Measurements from ENCODE around the gene CLEC16A.
"Not testable (repeated sequence)": the region's sequence is repeated elsewhere in the genome, so short reads cannot be mapped to it uniquely, and the experiment has no call there.

Gene CLEC16A

GRCh38 chr16:11100239-11100750 lies 155.9 kb downstream of the CLEC16A start:
- DNase-seq (ENCODE audit: insufficient read length, low spot score) (no peak), FAIRE-seq (no peak)
- no peak for TF ChIP-seq CTCF (IDR thresholded peaks at IDR 0.05; ENCODE audit: insufficient read depth, missing control alignments)

- FAIRE-seq = no peak
- TF ChIP-seq CTCF (IDR thresholded peaks at IDR 0.05; ENCODE audit: insufficient read depth, missing control alignments) = no peak
- no peak for DNase-seq (ENCODE audit: insufficient read length, low spot score)
Observed at GRCh38 chr16:11101283-11101682, 156.9 kb downstream of the CLEC16A start.

- TF ChIP-seq CTCF (IDR thresholded peaks at IDR 0.05; ENCODE audit: insufficient read depth, missing control alignments) = no peak
- DNase-seq (ENCODE audit: insufficient read length, low spot score) = no peak
- FAIRE-seq = no peak
Observed at GRCh38 chr16:11101695-11102522, 157.5 kb downstream of the CLEC16A start.

- no peak for DNase-seq (ENCODE audit: insufficient read length, low spot score)
- no peak for FAIRE-seq
- TF ChIP-seq CTCF (IDR thresholded peaks at IDR 0.05; ENCODE audit: insufficient read depth, missing control alignments) = no peak
Observed at GRCh38 chr16:11102523-11102898, 158.1 kb downstream of the CLEC16A start.

GRCh38 chr16:11103301-11103700 lies 158.9 kb downstream of the CLEC16A start:
- FAIRE-seq; DNase-seq (ENCODE audit: insufficient read length, low spot score): not testable (repeated sequence)

- DNase-seq (ENCODE audit: insufficient read length, low spot score) (no peak), FAIRE-seq (no peak)
- TF ChIP-seq CTCF (IDR thresholded peaks at IDR 0.05; ENCODE audit: insufficient read depth, missing control alignments) = no peak
Observed at GRCh38 chr16:11104168-11105037, 160.0 kb downstream of the CLEC16A start.

GRCh38 chr16:11105038-11105903 lies 160.9 kb downstream of the CLEC16A start:
- no peak for TF ChIP-seq CTCF (IDR thresholded peaks at IDR 0.05; ENCODE audit: insufficient read depth, missing control alignments)
- DNase-seq (ENCODE audit: insufficient read length, low spot score) (no peak), FAIRE-seq (no peak)

All from D721Med (cell line).